GM10266 (cell line): ENCODE measurements around the gene IGFBP6.

Experiments
- DNase-seq: peaks from one replicate; pipeline ENCODE4 v3.0.0; 2012; ENCODE audit errors: extremely low spot score
- TF ChIP-seq, protein P1 (sequence below): IDR thresholded peaks from 2 replicates; pipeline ENCODE4 v1.5.1; 2012; ENCODE audit warnings: mild to moderate bottlenecking, low read depth; ENCODE audit not compliant: control insufficient read depth, insufficient read depth; ENCODE audit errors: missing control alignments

Gene IGFBP6

DNA sequence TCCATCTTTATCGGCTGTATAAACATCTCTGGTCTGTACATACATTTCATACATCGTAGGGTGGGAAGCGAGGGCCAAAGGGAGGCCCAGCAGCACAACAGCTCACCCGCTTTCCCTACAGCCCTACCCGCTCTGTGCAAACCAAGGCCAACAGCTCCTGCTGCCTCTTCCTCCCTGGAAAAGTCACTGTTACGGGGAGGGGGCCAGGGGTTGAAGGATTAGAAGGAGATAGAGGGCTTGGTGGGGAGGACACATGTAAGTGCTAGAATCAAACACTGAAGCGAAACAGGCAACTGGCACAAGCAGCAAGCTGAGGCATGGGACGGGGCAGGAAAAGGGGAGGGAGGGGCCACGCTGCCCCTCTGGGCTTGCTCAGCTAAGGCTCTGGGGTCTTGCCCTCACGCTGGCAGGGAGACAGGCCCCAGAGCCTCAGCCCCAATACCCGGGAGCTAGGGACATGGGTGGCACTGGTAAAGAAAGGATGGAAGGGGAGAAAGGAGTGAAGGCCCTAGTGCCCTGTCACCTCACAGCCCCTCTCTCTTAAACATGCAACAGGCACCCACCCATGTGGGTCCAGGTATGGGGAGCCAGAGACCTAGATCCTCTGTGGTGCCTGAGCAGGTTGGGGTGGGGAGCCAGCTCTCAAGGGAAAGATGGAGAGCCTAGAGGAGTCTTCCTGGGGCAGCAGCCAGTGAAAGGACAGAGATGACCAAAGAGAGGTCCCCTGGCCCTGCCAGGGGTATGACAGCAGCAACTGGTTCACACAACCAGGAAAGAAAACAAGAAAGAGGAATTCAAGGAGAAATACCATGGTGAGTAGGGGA, 32.6 kb upstream of the IGFBP6 start:
- TF ChIP-seq, protein P1, sequence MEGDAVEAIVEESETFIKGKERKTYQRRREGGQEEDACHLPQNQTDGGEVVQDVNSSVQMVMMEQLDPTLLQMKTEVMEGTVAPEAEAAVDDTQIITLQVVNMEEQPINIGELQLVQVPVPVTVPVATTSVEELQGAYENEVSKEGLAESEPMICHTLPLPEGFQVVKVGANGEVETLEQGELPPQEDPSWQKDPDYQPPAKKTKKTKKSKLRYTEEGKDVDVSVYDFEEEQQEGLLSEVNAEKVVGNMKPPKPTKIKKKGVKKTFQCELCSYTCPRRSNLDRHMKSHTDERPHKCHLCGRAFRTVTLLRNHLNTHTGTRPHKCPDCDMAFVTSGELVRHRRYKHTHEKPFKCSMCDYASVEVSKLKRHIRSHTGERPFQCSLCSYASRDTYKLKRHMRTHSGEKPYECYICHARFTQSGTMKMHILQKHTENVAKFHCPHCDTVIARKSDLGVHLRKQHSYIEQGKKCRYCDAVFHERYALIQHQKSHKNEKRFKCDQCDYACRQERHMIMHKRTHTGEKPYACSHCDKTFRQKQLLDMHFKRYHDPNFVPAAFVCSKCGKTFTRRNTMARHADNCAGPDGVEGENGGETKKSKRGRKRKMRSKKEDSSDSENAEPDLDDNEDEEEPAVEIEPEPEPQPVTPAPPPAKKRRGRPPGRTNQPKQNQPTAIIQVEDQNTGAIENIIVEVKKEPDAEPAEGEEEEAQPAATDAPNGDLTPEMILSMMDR: no peak
- no peak for DNase-seq

DNA sequence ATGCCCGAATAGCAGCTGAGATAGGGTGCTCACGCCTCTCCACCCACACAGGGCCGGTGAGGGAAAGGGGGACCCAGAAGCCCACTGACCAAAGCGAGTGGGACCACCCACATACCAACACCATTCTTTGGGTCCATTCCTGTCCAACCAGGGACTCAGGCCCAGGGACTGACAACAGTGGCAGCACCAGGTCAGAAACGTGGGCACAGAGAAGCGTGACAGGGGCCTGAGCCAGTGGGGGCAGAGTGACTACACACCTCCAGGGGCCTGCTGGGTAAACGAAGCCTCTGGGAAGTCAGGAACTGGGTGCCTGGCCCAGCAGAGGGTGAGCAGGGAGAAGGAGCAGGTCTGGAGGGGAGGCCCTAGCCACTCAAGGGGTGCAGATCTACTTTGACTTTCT, 32.0 kb upstream of the IGFBP6 start:
- no peak for DNase-seq
- TF ChIP-seq, protein P1: no peak

DNA sequence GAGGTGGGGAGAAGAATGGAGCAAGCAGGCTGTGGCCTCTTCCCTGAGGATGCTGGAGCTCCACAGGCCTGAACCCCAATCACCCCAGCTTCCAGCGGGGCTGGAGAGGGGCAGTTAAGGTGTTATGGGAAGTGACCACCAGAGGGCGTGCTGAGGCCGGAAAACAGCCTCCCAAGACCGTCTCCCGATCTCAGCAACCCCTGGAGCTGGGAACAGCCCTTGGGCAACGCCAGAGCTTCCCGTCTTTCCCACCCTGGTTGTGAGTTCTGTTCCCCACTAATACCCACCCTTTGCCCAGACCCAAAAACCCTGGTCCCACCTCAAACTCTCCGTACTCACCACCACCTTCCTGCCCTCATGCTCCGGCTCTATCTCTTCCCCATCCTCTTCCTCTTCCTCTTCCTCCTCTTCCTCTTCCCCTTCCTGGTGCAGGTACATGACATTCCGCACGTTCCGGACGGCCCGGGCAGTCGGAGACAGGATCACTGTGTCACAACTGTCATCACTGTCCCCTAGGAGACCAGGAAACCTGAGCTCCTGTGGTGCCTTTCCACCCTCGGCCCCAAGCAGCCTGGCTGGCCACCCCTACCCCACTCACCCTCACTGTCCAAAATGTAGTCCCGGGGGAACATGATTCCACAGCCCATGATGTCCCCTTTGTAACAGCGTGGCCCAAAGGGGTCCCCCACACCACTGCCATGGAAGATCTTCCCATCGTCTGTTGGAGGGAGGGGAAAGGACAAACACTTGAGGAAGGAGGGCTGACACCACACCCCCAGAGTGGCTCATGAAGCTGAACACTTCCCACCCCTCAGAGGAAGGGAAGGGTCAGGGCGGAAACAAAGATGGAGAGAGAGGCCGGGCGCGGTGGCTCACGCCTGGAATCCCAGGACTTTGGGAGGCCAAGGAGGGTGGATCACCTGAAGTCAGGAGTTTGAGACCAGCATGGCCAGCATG, 31.2 kb upstream of the IGFBP6 start:
- TF ChIP-seq, protein P1: peak; percentile 86
- DNase-seq: peak; percentile 82

DNA sequence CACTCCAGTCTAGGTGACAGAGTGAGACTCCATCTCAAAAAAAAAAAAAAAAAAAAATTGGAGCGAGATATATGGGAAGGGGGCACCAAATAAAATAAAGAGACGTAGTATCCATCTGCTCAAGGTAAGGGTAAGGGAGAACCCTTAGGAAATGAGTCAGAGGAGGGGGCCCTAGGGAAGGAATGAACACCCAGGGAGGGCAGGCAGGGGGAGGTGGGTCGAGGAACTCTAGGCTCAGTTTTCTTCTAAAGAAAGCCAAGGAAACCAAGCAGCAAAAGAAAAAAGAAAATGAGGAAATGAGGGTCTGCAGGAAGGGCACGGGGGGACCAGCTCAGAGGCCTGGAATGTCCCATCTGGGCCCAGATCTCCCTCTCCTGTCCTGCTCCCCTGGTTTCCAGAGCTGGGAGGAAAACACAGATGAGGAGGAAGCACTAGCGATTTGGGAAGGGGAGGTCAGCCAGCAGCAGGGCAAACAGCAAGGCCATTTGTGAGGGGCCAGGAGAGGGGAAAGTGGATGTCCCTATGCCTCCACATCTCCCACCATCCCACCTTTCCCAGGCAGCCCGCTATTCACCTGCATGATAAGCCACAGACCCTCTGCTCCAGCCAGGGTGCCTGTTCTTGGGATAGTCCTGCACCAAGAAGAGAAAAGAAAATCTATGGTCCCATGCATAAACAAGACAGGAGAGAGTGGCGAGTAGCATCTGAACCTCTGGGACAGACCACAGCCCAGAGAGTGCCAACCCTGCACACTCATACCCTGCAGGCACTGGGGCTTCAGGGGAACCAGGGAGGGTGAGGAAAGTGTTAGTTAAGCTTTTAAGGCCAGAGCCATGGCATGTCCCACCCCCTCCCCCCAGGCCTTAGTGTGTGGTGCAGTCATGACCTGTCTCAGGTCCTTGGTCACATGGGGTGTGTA, 30.1 kb upstream of the IGFBP6 start:
- TF ChIP-seq, protein P1: no peak
- no peak for DNase-seq

DNA sequence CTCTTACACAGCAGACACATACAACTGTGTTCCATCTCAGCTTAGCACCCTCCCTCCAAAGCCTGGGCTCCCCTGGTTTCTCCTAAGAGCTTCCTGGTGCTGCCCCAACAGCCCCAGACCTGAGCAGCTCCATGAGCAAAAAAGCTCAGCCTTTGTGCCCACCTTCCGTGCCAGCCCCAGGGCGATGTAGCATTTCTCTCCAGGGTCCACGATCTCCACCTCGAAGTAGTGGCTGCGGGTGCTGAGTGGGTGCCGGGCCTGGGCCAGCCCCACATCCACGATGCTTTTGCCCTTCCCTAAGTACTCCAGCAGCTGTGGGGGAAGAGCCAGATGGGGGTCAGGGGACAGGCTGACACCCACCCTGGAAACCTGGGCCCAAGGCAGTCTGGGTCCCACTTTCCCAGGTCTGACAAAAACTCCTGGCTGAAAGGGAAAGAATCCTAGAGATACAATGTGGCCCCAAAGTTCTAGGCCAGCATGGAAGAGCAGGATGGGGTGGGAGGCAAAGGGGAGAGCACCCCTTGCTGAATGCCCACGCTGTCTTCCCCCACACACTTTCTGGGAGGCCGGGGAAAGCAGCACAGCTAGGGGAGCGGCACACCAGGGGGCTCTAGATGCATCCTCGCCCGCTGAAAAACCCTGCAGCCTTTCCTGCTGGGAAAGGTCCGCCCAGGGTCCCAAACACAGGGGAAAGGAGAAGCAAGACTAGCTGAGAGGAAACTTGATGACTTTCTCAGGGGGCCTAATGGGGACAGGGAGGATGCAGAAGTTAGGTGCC, 29.3 kb upstream of the IGFBP6 start:
- TF ChIP-seq, protein P1: no peak
- no peak for DNase-seq
